KMS-11 (cell line): ENCODE data around the gene ACACA.

Experiments
- H2AFZ ChIP-seq: fragments of 200-600 bp; sonication (generic); 2 replicates; pipeline ENCODE4 v1.6.1; 2016; ENCODE audit warnings: antibody characterized with exemption, mixed run types, low read depth
- H3K27ac ChIP-seq: fragments of 200-600 bp; sonication (generic); 2 replicates; pipeline ENCODE4 v1.6.1; 2016; ENCODE audit warnings: mild to moderate bottlenecking, mixed run types
- H3K27me3 ChIP-seq: fragments of 200-600 bp; sonication (generic); 2 replicates; pipeline ENCODE4 v1.6.1; 2017; ENCODE audit warnings: mild to moderate bottlenecking, low read depth, mixed run types, moderate library complexity; ENCODE audit not compliant: insufficient read depth
- H3K36me3 ChIP-seq: fragments of 200-600 bp; sonication (generic); 2 replicates; pipeline ENCODE4 v1.6.1; 2017; ENCODE audit warnings: mild to moderate bottlenecking, mixed run types; ENCODE audit not compliant: insufficient read depth
- H3K4me1 ChIP-seq: fragments of 200-600 bp; sonication (generic); 2 replicates; pipeline ENCODE4 v1.6.1; 2016; ENCODE audit warnings: mild to moderate bottlenecking, low read depth, mixed run types; ENCODE audit not compliant: poor library complexity, severe bottlenecking
- H3K4me2 ChIP-seq: fragments of 200-600 bp; sonication (generic); 2 replicates; pipeline ENCODE4 v1.7.0; 2016; ENCODE audit warnings: mild to moderate bottlenecking, mixed run types
- H3K4me3 ChIP-seq: fragments of 200-600 bp; sonication (generic); IDR thresholded peaks from 2 replicates; pipeline ENCODE4 v1.6.1; 2017; ENCODE audit warnings: low read depth, low read length, mixed read lengths; ENCODE audit not compliant: insufficient read depth
- H3K79me2 ChIP-seq: fragments of 200-600 bp; sonication (generic); 2 replicates; pipeline ENCODE4 v1.6.1; 2016; ENCODE audit warnings: low read depth, mixed run types; ENCODE audit not compliant: insufficient read depth
- H3K9ac ChIP-seq: fragments of 200-600 bp; sonication (generic); 2 replicates; pipeline ENCODE4 v1.6.1; 2016; ENCODE audit warnings: mild to moderate bottlenecking, mixed run types
- H4K20me1 ChIP-seq: fragments of 200-600 bp; sonication (generic); 2 replicates; pipeline ENCODE4 v1.6.1; 2016; ENCODE audit warnings: mild to moderate bottlenecking, mixed run types; ENCODE audit not compliant: insufficient read depth
- TF ChIP-seq, protein P1 (sequence below): fragments of 200-600 bp; sonication (generic); conservative IDR thresholded peaks from 2 replicates; pipeline ENCODE4 v1.6.1; 2017; ENCODE audit warnings: low read depth, mild to moderate bottlenecking, antibody characterized with exemption, low read length, moderate library complexity, mixed read lengths

Gene ACACA

DNA sequence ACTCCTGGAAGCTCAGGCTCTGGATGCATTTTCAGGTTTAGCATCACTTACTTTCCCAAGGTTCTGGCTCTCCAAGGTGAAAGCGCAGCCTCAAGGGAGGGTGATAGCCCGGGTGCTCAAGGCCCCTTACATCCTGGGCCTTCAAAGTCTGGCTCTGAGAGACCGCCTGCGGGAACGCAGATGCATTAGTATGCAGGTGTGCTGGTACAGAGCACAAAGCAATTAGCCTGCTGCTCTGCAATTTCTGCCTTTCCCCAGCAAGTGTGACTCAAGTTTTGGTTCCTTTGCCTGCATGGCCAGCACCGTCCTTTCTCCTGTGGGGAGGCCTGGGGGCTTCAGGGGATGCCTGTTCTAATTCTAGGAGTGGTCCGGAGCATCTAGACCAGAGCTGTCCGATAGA, 341.7 kb downstream of the ACACA start:
- Histone ChIP-seq H3K4me1 (peaks cover 6% of the 10 kb centered on the region), H4K20me1 (no peaks in the 10 kb centered on the region), H3K9ac (no peak overlapping the region), H3K79me2 (no peaks in the 10 kb centered on the region), H2AFZ (no peak overlapping the region), H3K36me3 (no peaks in the 10 kb centered on the region), H3K4me2 (no peak overlapping the region), H3K27me3 (no peaks in the 10 kb centered on the region), H3K27ac (no peak overlapping the region), H3K4me3 (no peak overlapping the region)
- TF ChIP-seq, protein P1, sequence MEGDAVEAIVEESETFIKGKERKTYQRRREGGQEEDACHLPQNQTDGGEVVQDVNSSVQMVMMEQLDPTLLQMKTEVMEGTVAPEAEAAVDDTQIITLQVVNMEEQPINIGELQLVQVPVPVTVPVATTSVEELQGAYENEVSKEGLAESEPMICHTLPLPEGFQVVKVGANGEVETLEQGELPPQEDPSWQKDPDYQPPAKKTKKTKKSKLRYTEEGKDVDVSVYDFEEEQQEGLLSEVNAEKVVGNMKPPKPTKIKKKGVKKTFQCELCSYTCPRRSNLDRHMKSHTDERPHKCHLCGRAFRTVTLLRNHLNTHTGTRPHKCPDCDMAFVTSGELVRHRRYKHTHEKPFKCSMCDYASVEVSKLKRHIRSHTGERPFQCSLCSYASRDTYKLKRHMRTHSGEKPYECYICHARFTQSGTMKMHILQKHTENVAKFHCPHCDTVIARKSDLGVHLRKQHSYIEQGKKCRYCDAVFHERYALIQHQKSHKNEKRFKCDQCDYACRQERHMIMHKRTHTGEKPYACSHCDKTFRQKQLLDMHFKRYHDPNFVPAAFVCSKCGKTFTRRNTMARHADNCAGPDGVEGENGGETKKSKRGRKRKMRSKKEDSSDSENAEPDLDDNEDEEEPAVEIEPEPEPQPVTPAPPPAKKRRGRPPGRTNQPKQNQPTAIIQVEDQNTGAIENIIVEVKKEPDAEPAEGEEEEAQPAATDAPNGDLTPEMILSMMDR: no peak

DNA sequence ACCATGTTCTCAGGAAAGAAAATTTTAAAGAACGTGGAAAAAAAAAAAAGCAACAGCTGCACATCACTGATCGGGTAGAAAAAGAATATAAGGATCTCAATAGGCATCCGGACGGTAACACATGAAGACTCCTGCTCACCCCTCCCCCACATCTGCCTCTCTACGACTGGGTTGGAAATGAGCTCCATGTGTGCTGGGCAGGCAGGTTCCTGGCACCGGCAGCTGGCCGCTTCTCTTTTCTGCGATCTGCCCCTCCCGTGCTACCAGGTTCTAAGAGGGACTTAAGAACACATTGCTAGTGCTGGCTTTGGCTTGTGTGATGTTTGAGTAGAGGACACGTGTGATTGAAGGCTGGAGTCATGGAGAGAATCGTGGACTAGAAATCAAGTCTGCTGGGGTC, 342.4 kb downstream of the ACACA start:
- Histone ChIP-seq H3K4me2 (no peak overlapping the region), H4K20me1 (no peaks in the 10 kb centered on the region), H3K4me3 (no peak overlapping the region), H3K27me3 (no peaks in the 10 kb centered on the region), H3K27ac (no peak overlapping the region), H3K79me2 (no peaks in the 10 kb centered on the region), H3K4me1 (peaks cover 6% of the 10 kb centered on the region), H3K36me3 (no peaks in the 10 kb centered on the region), H3K9ac (no peak overlapping the region), H2AFZ (no peak overlapping the region)
- TF ChIP-seq, protein P1: no peak

DNA sequence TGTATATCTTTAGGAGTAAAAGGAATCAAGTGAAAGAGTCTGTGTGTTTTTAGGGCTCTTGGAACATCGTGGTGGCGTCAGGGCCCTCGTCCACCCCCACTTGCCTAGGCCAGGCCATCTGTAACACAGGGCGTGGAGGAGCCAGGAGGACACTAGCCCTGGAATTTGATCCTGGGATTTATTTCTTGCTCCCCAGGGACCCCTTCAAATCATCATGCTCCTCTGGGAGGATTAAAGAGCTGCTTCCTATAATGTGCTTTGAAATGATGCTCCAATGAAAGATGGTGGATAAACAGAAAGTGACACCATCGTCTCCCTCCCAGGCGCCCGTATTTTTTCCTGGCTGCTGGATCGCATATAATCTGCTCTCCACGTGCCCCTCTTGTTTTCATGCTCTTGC, 344.6 kb downstream of the ACACA start:
- Histone ChIP-seq H3K27ac (no peak overlapping the region), H3K79me2 (no peaks in the 10 kb centered on the region), H3K4me3 (no peak overlapping the region), H3K9ac (no peak overlapping the region), H3K27me3 (no peaks in the 10 kb centered on the region), H2AFZ (no peak overlapping the region), H3K4me1 (no peaks in the 10 kb centered on the region), H4K20me1 (no peaks in the 10 kb centered on the region), H3K36me3 (no peaks in the 10 kb centered on the region), H3K4me2 (no peak overlapping the region)
- TF ChIP-seq, protein P1: no peak

DNA sequence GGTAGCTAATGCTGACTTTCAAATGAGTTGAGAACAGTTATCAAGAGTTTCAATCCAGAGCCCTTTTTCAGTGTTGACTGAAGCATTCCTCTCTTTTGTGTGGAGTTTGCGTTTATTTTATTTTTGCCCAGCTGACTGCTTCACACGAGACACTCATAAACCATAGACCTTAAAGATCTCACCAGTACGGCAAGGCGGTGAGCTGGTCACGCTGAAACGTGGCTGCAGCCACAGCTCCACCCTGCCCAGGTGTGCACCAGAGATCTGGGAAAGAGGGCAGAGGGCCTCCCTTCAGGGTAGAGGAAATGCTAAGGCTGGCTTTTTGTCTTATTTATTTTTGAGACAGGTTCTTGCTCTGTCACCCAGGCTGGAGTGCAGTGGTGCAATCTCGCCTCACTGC, 345.7 kb downstream of the ACACA start:
- no peak overlapping the region for H2AFZ ChIP-seq

More for the DNA sequence above, 345.7 kb downstream of the ACACA start:
- H3K4me3 ChIP-seq: no peak overlapping the region
- H3K36me3 ChIP-seq: no peaks in the 10 kb centered on the region
- no peak overlapping the region for H3K4me2 ChIP-seq
- H3K9ac ChIP-seq: no peak overlapping the region
- no peaks in the 10 kb centered on the region for H3K4me1 ChIP-seq
- H3K27me3 ChIP-seq: no peaks in the 10 kb centered on the region
- no peak overlapping the region for H3K27ac ChIP-seq
- no peaks in the 10 kb centered on the region for H3K79me2 ChIP-seq
- no peaks in the 10 kb centered on the region for H4K20me1 ChIP-seq
- TF ChIP-seq, protein P1: no peak
